A204.1 (cell line): ENCODE measurements around the gene BABAM2.

ENCODE experiments used
- FAIRE-seq: peaks from 2 replicates; lab custom pipeline; 2012; peaks lifted over from hg19 to GRCh38; lab: Jason Lieb, UNC

BABAM2 gene

DNA sequence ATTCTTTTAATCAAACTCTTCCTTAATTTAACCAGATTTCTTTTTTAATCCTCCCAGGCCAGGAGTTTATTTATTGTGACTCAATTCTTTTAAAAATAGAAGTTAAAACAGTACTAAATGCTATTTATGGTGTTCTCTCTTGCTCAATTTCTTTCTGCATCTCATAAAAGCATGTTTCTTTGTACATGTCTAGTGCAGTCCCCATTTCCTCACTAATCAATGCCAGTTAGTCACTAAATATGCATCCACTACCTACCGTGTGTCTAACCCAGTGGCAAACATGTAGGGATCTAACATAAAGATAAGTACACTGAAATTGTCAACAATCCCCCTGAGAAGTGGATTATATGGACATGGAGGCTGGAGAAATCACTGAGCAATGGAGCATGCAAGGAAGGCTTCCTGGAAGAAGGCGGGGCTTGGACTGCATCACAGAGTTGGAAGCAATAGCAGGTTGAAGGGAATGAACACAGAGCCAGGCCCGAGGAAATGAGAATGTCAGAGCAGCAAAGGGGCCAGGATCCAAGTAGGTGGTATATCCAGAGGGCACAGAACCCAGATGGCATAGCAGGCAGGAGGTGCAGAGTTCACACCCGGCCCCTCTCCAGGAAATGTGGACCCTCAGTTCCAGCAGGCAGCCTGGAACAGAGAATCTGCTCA is 396.9 kb downstream of the BABAM2 start:
- FAIRE-seq, result no peak

DNA sequence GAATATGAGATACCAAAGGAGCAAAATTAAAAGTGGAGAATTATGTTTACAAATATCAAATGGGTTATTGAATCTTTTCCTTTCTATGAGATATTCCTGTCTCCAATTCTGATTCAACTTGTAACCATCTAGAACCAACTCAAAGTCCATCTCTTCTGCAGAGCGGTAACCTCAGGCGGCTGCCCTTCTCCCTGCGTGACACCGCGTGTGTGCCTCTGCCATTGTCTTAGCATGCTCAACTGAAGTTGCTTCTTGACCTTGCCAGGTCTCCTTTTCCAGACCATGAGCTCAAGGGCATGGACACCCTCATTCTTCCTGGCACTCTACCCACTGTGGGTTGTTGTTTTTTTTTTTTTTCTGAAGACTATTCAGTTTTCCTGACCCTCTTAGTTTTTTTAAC is 398.1 kb downstream of the BABAM2 start:
- FAIRE-seq, result no peak

DNA sequence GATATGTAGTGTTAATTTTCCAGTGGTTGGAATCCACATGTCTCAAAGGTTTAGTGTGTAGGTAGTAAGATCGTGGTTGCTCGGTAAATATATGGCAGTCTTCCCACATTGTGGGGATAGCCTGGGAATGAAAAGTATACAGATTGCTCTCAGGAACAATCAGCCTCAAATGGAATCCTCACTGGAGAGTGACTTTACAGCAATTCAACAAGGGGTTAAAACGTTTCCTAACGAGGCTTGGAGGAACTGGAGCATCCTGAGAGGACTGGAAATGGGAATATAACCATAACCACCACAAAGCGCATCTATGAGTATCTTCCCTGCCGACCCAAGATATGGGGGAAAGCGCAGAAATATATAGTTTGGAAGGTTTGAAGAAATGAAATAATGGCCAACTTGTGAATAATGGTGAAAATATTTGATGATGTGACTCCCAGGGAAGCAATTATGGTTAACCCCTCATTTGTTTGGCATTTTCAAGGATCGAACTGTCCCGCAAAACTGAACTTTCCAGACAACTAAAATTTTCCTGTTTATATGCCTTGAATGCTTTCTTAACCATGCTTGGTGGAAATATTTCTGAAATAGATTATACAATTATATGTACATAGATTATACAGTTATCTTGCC is 401.4 kb downstream of the BABAM2 start:
- FAIRE-seq, result no peak

DNA sequence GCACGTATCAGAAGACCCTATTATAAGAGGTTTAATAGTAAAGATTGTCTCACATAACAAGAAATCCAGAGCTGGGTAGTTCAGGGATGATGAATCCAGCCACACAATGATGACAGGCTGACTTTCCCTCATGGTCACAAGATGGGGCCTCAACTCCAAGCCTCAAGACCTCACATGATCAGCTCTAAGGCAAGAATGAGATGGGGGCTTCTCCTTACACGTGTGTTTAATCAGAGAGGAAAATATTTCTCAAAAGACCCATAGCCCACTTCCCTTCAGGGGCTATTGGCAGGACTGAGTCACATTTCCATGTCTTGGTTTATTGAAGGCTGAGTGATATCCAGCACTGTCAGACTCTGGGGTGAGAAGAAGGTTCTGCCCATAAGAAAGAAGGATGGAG is 402.0 kb downstream of the BABAM2 start:
- no peak for FAIRE-seq

DNA sequence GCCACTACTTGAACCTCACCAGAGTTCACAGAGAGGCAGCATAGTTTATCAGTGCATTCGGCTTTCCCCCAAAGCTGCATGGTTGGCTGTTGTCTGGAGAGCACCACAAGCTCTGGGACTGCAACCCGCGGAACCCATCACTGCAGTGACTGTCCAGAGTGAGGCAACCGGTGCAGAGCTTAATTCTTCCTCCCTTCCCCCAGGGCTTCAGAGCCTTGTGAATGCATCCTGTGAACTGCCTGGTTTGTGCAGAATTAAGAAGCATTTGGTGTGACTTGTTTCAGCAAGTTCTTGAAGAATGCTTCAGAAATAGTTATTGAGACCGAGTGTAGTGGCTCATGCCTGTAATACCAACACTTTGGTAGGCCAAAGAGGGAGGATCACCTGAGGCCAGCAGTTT is 402.9 kb downstream of the BABAM2 start:
- FAIRE-seq, result no peak

DNA sequence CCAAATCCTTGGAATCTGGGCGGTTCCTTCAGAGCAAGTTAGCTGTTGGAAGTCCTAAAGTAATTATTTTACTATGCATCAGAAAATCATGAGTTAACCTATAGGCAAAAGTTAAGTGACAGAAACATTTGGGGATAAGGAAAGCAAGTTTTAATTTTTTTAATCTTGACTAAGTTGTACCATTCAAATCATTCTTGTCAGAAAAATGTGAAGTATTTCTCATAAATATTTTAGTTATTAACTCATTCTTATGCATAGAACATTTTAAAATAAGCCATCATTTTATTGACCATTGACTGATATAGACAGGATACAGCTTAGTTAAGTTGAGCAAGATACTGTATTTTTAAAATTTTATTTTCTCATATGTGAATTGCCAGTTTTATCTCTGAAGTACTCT is 403.9 kb downstream of the BABAM2 start:
- no peak for FAIRE-seq

DNA sequence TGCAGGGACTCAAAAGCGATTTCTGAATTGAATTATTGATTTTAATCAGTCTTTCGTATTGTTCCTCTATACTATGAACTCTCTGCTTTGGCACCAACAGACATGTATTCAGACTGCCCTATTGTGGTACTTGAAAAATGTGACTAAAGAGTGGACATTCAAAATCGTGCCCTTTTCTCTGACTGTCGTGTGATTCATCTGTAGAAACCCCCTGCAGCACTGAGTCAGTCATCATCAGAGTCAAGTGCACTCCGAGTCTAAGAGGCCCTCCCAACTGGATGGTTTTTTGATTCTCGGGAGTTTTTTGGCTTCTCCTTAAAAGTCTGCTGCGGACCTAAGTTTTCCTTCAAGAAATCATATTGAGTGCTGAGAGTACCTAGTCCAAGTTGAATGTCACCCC is 405.7 kb downstream of the BABAM2 start:
- FAIRE-seq, result no peak

DNA sequence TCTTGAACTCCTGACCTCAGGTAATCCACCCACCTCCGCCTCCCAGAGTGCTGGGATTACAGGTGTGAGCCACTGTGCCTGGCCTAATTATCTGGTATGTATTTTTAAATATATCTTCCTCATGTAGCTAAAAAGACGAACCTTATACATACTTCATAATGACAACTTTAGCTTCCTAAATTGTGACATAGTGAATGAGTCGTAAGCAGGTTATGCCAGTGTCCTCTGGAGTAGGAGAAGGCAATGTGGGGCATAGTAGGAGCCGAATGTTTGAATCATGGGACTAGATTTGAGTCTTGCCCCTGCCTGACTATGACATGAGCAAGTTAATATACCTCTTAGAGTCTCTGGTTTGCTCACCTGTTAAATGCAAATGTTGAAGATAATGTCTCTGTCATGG is 406.4 kb downstream of the BABAM2 start:
- FAIRE-seq, result no peak

DNA sequence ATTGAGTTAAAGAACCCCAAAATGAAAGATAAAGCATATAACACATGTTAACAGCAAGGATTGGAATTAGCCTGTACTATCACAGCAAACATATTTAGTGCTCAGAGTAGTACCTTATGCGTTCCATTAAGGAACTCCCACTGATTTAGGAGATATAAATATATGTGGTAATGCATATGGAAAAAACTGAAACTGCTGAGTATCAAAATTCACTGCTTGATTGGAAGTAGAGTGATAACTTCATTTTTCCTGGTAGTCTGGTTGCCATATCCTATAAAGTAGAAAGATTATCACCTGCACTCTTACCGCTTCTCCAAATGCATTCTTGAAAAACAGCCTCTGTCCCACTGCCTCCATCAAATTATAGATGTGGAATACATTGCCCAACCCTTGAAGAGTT is 407.0 kb downstream of the BABAM2 start:
- no peak for FAIRE-seq

DNA sequence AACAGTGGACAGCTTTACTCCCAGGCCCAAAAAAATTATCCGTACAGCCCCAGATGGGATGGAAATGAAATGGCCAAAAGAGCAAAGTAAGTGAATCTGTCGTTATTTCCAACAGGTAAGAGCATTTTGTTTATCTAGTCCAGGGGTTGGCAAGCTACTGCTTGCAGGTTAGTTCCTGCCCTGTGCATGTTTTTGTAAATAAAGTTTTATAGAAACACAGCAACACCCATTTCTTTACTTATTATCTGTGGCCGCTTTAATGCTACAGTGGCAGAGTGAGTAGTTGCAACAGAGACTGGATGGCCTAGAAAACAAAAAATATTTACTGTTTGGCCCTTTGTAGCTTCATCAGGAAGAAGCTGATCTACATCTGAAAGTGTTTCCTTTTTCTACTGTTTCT is 407.9 kb downstream of the BABAM2 start:
- FAIRE-seq, result no peak

DNA sequence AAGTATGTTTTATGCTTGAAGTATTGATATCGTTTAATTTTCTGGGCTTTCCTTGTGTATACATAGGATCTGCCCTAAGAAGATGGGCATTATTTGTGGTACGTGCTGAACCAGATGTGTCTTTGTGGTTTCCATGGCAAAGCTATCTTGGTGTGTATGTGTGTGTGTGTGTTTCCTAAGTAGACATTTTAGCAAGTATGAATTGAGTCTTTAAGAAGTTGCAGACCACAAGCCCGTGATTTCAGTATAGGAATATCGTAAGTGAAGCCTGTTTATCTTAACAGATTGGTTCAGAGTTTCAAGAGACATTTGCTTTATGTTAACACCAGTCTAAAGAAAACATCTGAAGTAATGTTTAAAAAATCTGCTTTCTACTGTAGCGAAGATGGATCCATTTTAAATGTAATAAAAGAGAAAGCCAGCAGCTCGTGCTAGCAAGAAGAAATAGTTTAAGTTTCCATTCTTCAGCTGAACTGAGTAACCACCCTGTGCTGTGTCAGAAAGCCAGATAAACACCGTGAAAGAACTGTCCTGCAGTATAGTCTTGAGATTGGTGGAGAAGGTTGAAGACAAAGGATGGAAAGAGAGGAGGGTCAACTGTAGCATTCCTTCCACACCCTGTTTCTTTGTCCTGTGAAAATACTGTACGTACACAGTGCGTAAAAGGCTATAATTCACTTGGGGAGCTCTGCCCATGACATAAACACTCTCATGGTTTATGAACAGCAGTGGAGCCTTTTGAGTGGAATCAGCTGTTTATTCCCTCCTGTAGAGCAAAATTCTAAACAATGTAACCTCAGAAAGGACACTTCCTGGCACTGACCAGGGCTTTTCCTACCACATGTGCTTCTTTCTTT is 410.2 kb downstream of the BABAM2 start:
- FAIRE-seq, result no peak

DNA sequence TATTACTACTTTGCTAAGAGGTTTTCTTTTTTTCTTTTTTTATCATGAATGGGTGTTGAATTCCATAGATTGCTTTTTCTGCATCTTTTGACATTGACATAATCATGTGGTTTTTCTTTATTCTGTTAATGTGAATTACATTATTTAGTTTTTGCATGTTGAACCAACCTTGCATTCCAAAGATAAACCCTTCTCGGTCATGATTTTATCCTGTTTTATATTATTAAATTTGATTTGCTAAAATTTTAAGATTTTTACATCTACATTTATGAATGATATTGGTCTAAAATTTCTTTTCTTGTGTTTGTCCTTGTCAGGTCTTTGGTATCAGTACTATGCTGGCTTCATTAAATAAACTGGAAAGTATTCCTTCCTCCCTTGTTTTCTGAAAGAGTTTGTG is 414.7 kb downstream of the BABAM2 start:
- no peak for FAIRE-seq

DNA sequence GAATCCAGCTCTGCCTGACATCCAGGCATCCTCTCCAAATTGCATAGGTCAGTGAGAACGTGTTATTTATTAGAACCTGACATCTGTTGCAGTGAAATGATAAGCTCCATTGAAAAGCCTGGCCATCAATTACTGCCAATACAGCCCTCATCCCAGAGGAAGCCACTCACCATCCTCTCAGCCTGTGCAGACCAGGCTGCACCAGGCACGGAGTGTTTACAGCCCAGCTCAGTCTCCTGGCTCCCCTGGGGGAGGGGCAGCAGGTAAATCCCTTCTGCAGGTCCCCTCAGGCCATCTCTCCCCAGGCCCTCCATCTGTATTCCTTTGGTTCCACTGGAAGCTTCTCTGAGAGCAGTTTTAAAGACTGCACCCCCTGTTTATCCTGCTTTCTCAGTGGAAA is 419.6 kb downstream of the BABAM2 start:
- no peak for FAIRE-seq

DNA sequence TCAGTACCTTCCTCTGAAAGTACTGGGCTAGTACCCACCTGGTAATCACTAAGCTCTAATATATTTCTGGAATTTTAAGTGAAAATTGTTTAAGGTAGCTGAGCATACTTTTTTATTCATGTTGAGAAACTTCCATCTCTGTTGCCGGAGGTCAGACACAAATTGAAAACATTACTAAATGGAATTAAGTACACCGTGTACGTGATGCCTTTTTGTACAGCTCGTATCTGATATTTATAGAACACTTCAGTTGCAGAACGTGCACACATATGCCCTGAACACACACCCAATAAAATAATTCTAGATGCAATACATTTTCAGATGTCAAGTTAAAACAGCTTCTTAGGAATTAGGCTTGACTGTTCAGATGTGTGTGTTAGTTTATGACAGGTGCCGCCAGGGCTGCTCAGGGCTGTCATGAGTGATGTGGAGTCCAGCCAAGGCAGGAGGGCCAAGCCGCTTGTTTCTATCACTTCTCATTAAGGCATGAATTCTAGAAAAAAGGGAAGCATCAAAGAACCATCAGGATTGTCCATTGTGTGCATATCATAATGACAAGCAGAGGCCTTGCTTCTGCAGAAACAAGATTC is 421.2 kb downstream of the BABAM2 start:
- FAIRE-seq, result no peak

DNA sequence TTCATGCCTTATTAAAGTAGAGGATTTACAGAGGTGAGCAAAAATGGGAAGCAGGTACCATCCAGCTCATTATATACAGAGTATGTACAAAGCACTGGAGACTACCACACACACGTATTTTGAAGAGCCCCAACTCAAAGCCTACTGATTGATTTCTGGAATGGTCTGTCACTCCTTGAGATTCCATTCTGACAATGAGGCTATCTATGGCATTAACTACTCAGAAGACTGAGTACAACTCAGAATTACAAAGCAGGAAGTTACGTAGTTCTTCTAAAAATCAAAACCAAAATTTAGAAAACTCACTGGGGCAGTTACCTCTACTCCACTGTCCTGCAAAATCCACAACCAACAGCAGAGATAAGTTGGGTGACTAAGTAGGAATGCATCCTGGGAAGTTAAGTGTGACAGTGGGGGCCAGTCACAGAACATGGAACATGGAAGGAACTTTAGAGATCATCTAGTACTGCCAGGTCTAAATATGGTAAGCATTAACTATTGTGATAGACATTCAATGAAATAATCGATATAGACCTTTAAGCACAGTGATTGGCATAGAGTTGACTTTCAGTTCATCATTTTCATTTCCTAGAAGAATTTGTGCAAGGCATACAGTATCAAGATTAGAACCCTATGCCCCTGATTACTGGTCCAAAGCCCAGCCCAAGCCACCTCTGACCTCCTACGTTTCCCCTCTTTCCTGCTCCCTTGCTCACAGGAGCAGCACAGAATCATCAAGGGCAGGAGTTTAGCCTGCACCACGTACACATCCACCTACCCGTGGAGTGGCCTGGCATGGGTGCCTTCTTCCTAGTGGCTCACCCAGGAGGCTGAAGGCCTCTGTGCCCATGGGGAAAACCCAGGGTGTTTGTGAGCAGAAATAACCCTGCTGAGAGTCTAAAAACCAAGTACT is 422.0 kb downstream of the BABAM2 start:
- no peak for FAIRE-seq

DNA sequence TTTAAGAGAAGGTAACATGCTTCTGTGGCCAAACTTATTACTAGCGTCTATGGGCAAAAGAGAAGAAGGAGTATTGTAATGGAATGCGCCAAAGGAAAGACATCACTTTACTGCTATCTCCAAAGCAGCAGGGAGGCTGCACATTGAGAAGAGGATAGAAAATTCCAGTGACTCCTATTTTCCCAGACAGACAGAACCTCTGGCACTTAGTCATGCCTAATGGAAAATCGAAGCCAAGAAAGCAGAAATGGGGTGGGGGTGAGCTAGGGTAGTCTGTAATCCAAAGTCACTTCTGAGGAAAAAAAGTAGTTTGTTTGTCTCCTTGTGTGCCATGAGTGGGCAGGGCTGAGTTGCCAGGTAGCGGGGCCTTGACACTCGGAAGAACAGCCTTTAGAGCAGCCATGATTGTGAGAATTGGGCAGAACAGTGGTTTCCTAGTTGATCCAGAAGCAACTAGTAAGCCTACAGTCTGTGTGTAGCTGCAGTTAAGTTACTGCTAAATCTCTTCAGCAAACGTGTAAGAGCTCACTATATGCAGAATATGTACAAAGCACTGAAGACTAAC is 422.8 kb downstream of the BABAM2 start:
- FAIRE-seq, result no peak

DNA sequence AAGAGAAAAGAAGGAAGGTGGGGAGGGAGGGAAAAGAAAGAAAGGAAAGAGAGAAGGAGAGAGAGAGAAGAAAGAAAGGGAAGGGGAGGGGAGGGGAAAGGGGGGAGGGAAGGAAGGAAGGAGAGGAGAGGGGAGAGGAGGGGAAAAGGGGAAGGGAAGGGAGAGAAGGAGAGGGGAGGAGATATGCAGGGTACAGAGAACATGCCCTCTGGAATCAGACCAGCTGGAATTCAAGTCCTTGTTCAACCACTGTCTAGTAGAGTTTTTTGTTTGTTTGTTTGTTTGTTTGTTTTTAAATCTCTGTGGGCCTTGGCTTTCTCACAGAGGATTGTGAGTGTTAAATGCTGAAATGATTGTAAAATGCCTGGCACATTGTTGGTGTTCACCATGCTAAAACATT is 424.4 kb downstream of the BABAM2 start:
- no peak for FAIRE-seq

DNA sequence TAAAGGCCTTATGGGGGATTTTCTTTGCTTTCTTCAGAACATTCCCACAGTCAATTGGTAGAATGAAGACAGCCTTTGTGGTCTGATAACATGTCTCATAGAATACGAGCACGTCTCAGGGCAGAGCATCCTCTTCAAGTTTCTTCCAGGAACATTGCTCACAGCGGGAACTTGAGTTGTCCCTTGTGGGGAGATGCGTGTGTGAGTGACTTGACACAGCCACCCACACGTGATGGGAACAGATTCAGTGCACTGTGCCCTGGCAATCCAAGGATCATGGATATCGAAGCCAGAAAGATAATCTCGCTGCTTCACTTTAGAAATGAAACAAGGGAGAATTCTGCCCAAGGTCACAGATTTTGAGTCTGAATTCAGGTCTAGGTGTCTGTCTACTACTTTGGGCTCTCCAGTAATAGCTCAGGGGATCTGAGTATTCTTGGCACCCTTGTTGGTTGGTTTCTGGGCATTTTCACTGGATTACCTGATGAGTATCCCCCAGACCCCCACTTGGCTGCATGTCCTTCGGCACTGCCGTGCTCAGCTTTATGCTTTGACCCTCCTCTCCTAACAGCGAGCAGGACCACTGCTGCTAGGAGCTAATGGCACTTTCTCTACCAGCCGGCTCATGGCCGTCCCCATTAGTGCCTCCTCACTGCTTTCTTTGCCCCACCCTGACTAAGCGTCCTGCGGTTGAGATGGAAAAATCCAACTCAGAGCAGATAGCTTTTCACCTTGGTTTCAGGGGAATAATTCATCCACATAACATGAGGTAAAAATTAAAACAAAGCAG is 426.2 kb downstream of the BABAM2 start:
- no peak for FAIRE-seq

DNA sequence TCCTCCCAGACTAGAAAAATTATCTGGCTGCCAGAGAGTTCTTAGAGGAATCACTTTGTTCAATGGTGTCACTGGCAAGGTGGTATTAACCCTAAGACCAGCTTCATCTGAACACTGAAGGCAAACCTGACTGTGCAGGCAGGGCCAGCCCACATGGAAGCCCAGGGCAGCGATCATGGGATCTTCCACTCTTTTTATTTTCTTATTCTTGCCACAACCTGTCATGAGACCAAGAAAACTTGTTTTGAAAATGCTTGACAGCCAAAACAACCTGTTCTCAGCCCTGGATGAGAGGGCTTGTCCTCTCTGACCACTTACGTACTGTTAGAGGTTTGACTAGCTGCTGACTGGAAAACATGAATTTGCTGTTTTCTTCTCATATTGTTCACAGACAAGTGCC is 426.9 kb downstream of the BABAM2 start:
- FAIRE-seq, result no peak

DNA sequence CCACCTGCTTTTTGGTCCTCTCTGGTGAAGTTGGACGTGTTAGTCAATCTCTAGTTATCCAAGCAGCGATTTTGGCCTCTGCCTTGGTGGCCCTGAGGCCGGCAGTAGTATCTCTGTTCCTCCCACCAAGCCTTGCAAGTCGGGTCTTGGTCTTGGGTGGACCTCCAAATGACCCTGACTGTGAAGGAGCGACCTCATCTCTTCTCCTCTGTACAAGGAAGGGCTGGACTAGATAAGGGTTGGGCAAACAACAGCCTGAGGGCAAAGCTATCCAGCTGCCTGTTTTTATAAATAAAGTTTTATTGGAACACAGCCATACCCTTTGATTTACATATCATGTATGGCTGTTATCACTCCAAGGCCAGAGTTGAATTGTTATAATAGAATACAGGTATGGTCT is 427.5 kb downstream of the BABAM2 start:
- no peak for FAIRE-seq
